ENCODE data around the gene ADCYAP1R1.

Gene ADCYAP1R1

GRCh38 chr7:31051598-31052486 lies at the start of gene ADCYAP1R1:
ADCYAP1R1 (plus strand) TSS chr7:31052308; CDS start chr7:31063265, 10,957 bp downstream.
- in situ Hi-C loops (cut with HindIII; ENCODE audit: low sequenced_read_pairs) = no loop called here

- in situ Hi-C loops (cut with HindIII; ENCODE audit: low sequenced_read_pairs) = no loop called here
Observed at GRCh38 chr7:31003097-31003496, 49.0 kb upstream of the ADCYAP1R1 start.

GRCh38 chr7:31003721-31004120 lies 48.4 kb upstream of the ADCYAP1R1 start:
- in situ Hi-C loops (cut with HindIII; ENCODE audit: low sequenced_read_pairs) = no loop called here

- in situ Hi-C loops (cut with HindIII; ENCODE audit: low sequenced_read_pairs) = no loop called here
Observed at GRCh38 chr7:31004393-31004792, 47.7 kb upstream of the ADCYAP1R1 start.

- in situ Hi-C loops (cut with HindIII; ENCODE audit: low sequenced_read_pairs) = no loop called here
Observed at GRCh38 chr7:31006857-31007256, 45.3 kb upstream of the ADCYAP1R1 start.

- in situ Hi-C loops (cut with HindIII; ENCODE audit: low sequenced_read_pairs) = no loop called here
Observed at GRCh38 chr7:31007634-31008033, 44.5 kb upstream of the ADCYAP1R1 start.

- in situ Hi-C loops (cut with HindIII; ENCODE audit: low sequenced_read_pairs) = no loop called here
Observed at GRCh38 chr7:31014826-31015225, 37.3 kb upstream of the ADCYAP1R1 start.

GRCh38 chr7:31017032-31017675 lies 35.0 kb upstream of the ADCYAP1R1 start:
- in situ Hi-C loops (cut with HindIII; ENCODE audit: low sequenced_read_pairs) = no loop called here

- in situ Hi-C loops (cut with HindIII; ENCODE audit: low sequenced_read_pairs) = no loop called here
Observed at GRCh38 chr7:31017721-31018120, 34.4 kb upstream of the ADCYAP1R1 start.

- in situ Hi-C loops (cut with HindIII; ENCODE audit: low sequenced_read_pairs) = no loop called here
Observed at GRCh38 chr7:31019509-31019908, 32.6 kb upstream of the ADCYAP1R1 start.

- in situ Hi-C loops (cut with HindIII; ENCODE audit: low sequenced_read_pairs) = no loop called here
Observed at GRCh38 chr7:31020161-31020560, 31.9 kb upstream of the ADCYAP1R1 start.

GRCh38 chr7:31020652-31021051 lies 31.5 kb upstream of the ADCYAP1R1 start:
- in situ Hi-C loops (cut with HindIII; ENCODE audit: low sequenced_read_pairs) = no loop called here

- in situ Hi-C loops (cut with HindIII; ENCODE audit: low sequenced_read_pairs) = no loop called here
Observed at GRCh38 chr7:31022117-31022516, 30.0 kb upstream of the ADCYAP1R1 start.

- in situ Hi-C loops (cut with HindIII; ENCODE audit: low sequenced_read_pairs) = no loop called here
Observed at GRCh38 chr7:31022726-31023125, 29.4 kb upstream of the ADCYAP1R1 start.

- in situ Hi-C loops (cut with HindIII; ENCODE audit: low sequenced_read_pairs) = no loop called here
Observed at GRCh38 chr7:31023877-31024276, 28.2 kb upstream of the ADCYAP1R1 start.

- in situ Hi-C loops (cut with HindIII; ENCODE audit: low sequenced_read_pairs) = no loop called here
Observed at GRCh38 chr7:31027161-31027965, 24.7 kb upstream of the ADCYAP1R1 start.

GRCh38 chr7:31028006-31028405 lies 24.1 kb upstream of the ADCYAP1R1 start:
- in situ Hi-C loops (cut with HindIII; ENCODE audit: low sequenced_read_pairs) = no loop called here

GRCh38 chr7:31028417-31028992 lies 23.6 kb upstream of the ADCYAP1R1 start:
- in situ Hi-C loops (cut with HindIII; ENCODE audit: low sequenced_read_pairs) = no loop called here

GRCh38 chr7:31029251-31030042 lies 22.7 kb upstream of the ADCYAP1R1 start:
- in situ Hi-C loops (cut with HindIII; ENCODE audit: low sequenced_read_pairs) = loop anchor here (5.0 kb wide), 1 partner anchor 48 kb away; no protein-coding TSS in a partner anchor

- in situ Hi-C loops (cut with HindIII; ENCODE audit: low sequenced_read_pairs) = loop anchor here (5.0 kb wide), 1 partner anchor 44 kb away; no protein-coding TSS in a partner anchor
Observed at GRCh38 chr7:31033674-31034300, 18.3 kb upstream of the ADCYAP1R1 start.

All from endothelial cell of hepatic sinusoid (primary cell).